Esophagus muscularis mucosa (tissue), 4 donors: ENCODE measurements around the gene EPHB2. TPM values are rescaled to one million over a fixed set of nuclear protein-coding genes. Genes with fewer than 3 reads are reported as not detected.

ENCODE experiments used
- DNase-seq: peaks from one replicate; pipeline ENCODE4 v3.0.0-alpha.2; 2017; ENCODE audit errors: extremely low spot score
- H3K27ac ChIP-seq, 4 donors: fragments of 200-600 bp; sonication (generic); replicated peaks in 1 of 4; 1 replicate in 3 of 4; 2 replicates in 1 of 4; pipeline ENCODE4 v1.5.1; 2016 to 2019; ENCODE audit warnings: mild to moderate bottlenecking in 1 of 4
- H3K27me3 ChIP-seq, 4 donors: fragments of 200-600 bp; sonication (generic); one replicate each; pipeline versions ENCODE4 v1.5.1 to v1.6.0; 2016 to 2019
- H3K36me3 ChIP-seq, 4 donors: fragments of 200-600 bp; sonication (generic); one replicate each; pipeline ENCODE4 v1.5.1; 2016 to 2019
- H3K4me1 ChIP-seq, 4 donors: fragments of 200-600 bp; sonication (generic); one replicate each; pipeline ENCODE4 v1.5.1; 2016 to 2019
- H3K4me3 ChIP-seq, 4 donors: fragments of 200-600 bp; sonication (generic); 1 replicate in 2 of 4; 2 replicates in 2 of 4; pipeline ENCODE4 v1.5.1; 2016 to 2019; ENCODE audit warnings: mild to moderate bottlenecking in 4 of 4, moderate library complexity in 1 of 4
- H3K9me3 ChIP-seq, 4 donors: fragments of 200-600 bp; sonication (generic); 1 replicate in 3 of 4; 2 replicates in 1 of 4; pipeline ENCODE4 v1.5.1; 2016 to 2019
- CTCF ChIP-seq, 3 experiments: fragments of 200-600 bp in 2 of 3; fragments of 450-650 bp in 1 of 3; sonication (generic) in 2 of 3; IDR thresholded peaks; one replicate each; pipeline ENCODE4 v1.5.1; 2017 to 2019; ENCODE audit warnings: antibody characterized with exemption in 3 of 3, mild to moderate bottlenecking in 2 of 3, moderate library complexity in 1 of 3
- EP300 ChIP-seq: sonication (generic); formaldehyde crosslinking; IDR thresholded peaks from one replicate; pipeline ENCODE4 v1.6.1; 2017; ENCODE audit warnings: antibody characterized with exemption
- POLR2A ChIP-seq: fragments of 450-650 bp; IDR thresholded peaks from one replicate; pipeline ENCODE4 v1.6.1; 2017; ENCODE audit warnings: antibody characterized with exemption, moderate library complexity, mild to moderate bottlenecking, low read depth
- POLR2AphosphoS5 ChIP-seq, 2 donors: sonication (generic); formaldehyde crosslinking; IDR thresholded peaks; one replicate each; pipeline ENCODE4 v1.6.1; 2017; ENCODE audit warnings: antibody characterized with exemption in 2 of 2
- WGBS: methylation state at CpG from one replicate; pipeline ENCODE4 v1.1.5; 2018; 5-methylcytosine and 5-hydroxymethylcytosine counted together
- intact Hi-C: fragments of 100-400 bp; cut with DNase I; formaldehyde crosslinking; loops from one replicate; pipeline ENCODE4 v1.15.1; 2023
- total RNA-seq, 4 donors: library from RNA; depleted of rRNA; stranded (reverse); fragments of >200 nt; gene quantifications; one replicate each; pipeline versions ENCODE4 v1.1.0 to v1.2.1, GENCODE V29; 2016

Gene EPHB2
- total RNA-seq, 4 donors from 2014 or later: 1.5 to 3.3 (median 1.9) TPM

DNA sequence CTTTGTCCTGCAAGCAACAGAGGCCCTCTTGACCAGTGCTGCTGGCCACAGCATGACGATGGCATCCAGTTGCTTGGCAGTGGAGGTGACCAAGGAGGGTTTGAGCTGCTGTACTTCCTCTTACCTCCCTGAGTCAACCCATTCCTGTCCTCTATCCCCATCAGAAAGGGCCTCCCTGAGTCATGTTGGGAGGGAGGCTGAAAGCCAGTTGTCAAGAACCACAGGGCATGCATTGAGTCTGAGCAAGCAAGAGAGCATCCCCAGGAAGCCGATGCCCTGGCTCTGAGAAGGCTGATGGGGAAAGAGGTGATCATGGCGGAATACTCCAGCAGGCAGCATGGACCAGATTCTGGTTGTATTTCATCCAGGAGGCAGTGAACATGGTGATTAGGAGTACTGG, 192.5 kb downstream of the EPHB2 start:
- TF ChIP-seq CTCF (IDR thresholded peaks at IDR 0.05) (no peak), POLR2AphosphoS5 (IDR thresholded peaks at IDR 0.05) (no peak), EP300 (no peak), POLR2A (no peak)
- 100% methylated on average over 3 of the region's 3 CpGs for WGBS
- intact Hi-C loops: no loop called here

GRCh38 chr1:22906968-22907367, 196.3 kb downstream of the EPHB2 start:
- WGBS: 100% methylated on average over 1 of the region's 2 CpGs
- no peak for DNase-seq
- Histone ChIP-seq H3K9me3 (no peaks in the 10 kb centered on the region), H3K4me1 (no peaks in the 10 kb centered on the region), H3K27me3 (peaks cover 0 to 19% (median 0%) of the 10 kb centered on the region in 4 donors), H3K4me3 (no peak overlapping the region), H3K36me3 (no peaks in the 10 kb centered on the region), H3K27ac (no peak overlapping the region)
- TF ChIP-seq POLR2A (no peak), POLR2AphosphoS5 (IDR thresholded peaks at IDR 0.05) (no peak), CTCF (IDR thresholded peaks at IDR 0.05) (no peak), EP300 (no peak)
- intact Hi-C loops: no loop called here

More for the DNA sequence above, 192.5 kb downstream of the EPHB2 start:
- H3K4me1 ChIP-seq: no peaks in the 10 kb centered on the region
- no peaks in the 10 kb centered on the region for H3K36me3 ChIP-seq
- H3K27ac ChIP-seq: no peak overlapping the region
- DNase-seq: no peak
- H3K27me3 ChIP-seq: no peaks in the 10 kb centered on the region
- no peaks in the 10 kb centered on the region for H3K9me3 ChIP-seq
- no peak overlapping the region for H3K4me3 ChIP-seq

- no peak overlapping the region for H3K27ac ChIP-seq
- 78% methylated on average over 3 of the region's 3 CpGs for WGBS
- no peaks in the 10 kb centered on the region for H3K9me3 ChIP-seq
Measured at GRCh38 chr1:22907528-22907927, 196.9 kb downstream of the EPHB2 start.

DNA sequence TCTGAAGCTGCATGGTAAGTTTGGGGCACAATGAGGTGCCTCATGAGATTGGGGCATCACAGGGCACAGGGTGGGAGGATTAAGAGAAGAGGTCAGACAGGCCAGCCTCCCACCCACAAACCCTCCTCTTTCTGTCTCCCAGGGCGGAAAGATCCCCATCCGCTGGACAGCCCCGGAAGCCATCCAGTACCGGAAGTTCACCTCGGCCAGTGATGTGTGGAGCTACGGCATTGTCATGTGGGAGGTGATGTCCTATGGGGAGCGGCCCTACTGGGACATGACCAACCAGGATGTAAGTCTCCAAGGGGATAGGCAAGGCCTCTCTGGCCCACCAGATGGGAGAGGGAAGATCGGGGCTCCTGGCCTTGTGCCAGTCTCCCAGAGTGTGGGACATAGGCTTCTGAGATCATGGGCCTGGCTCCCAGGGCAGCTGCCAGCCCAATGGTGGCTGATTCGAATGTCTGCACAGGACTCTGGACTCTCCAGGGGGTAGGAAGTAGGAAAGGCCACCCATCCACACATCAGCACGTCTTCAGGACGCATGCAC, 198.3 kb downstream of the EPHB2 start:
- intact Hi-C loops: no loop called here
- 83% methylated on average over 2 of the region's 11 CpGs for WGBS
- Histone ChIP-seq H3K4me1 (no peaks in the 10 kb centered on the region), H3K36me3 (no peaks in the 10 kb centered on the region), H3K27me3 (peaks cover 0 to 32% (median 0%) of the 10 kb centered on the region in 4 donors), H3K9me3 (no peaks in the 10 kb centered on the region), H3K4me3 (no peak overlapping the region), H3K27ac (no peak overlapping the region)
- TF ChIP-seq POLR2A: no peak
- no peak for TF ChIP-seq CTCF (IDR thresholded peaks at IDR 0.05)
- no peak for TF ChIP-seq POLR2AphosphoS5 (IDR thresholded peaks at IDR 0.05)
- no peak for TF ChIP-seq EP300
- DNase-seq: no peak

More at GRCh38 chr1:22907528-22907927, 196.9 kb downstream of the EPHB2 start:
- H3K4me3 ChIP-seq: no peak overlapping the region
- peaks cover 0 to 19% (median 0%) of the 10 kb centered on the region in 4 donors for H3K27me3 ChIP-seq
- no peaks in the 10 kb centered on the region for H3K4me1 ChIP-seq
- no peak for DNase-seq
- no peaks in the 10 kb centered on the region for H3K36me3 ChIP-seq
- intact Hi-C loops: no loop called here
- TF ChIP-seq POLR2AphosphoS5 (IDR thresholded peaks at IDR 0.05): no peak
- TF ChIP-seq CTCF (IDR thresholded peaks at IDR 0.05): no peak
- TF ChIP-seq EP300: no peak

DNA sequence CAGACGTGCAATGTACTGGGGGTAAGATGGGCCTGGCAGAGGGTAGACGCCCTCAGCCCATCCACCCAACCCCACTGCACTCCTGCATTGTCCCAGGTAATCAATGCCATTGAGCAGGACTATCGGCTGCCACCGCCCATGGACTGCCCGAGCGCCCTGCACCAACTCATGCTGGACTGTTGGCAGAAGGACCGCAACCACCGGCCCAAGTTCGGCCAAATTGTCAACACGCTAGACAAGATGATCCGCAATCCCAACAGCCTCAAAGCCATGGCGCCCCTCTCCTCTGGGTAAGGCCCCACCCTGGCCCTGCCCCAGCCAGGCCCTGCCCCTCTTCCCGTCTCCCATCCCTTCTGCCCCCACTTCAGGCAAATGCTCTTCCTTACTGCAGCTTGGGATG, 199.6 kb downstream of the EPHB2 start:
- no peaks in the 10 kb centered on the region for H3K4me1 ChIP-seq
- intact Hi-C loops: no loop called here
- no peaks in the 10 kb centered on the region for H3K9me3 ChIP-seq
- H3K27me3 ChIP-seq: peaks cover 0 to 35% (median 0%) of the 10 kb centered on the region in 4 donors
- 95% methylated on average over 12 of the region's 13 CpGs for WGBS
- no peak overlapping the region for H3K27ac ChIP-seq
- no peak overlapping the region for H3K4me3 ChIP-seq
- H3K36me3 ChIP-seq: no peaks in the 10 kb centered on the region
- DNase-seq: no peak
- TF ChIP-seq POLR2A (no peak), POLR2AphosphoS5 (IDR thresholded peaks at IDR 0.05) (no peak), CTCF (IDR thresholded peaks at IDR 0.05) (no peak), EP300 (no peak)
